Calu3 (cell line): ENCODE measurements around the gene PTGES2. TPM values are rescaled to one million over a fixed set of nuclear protein-coding genes. Genes with fewer than 3 reads are reported as not detected.

Experiments used
- BruUV-seq: library from RNA; stranded (reverse); fragments of 400-500 nt; replicated peaks from 2 replicates; lab custom pipeline; 2021; lab: Mats Ljungman, UMichigan
- CTCF ChIA-PET: fragments of 300-600 bp; sonication (Branson Sonifier 250); formaldehyde crosslinking; loops from one replicate; lab custom pipeline; 2022; ENCODE audit warnings: antibody characterized with exemption; lab: Charles Lee
- DNase-seq: peaks from one replicate; pipeline ENCODE4 v3.0.0; 2022
- H3K27ac Mint-ChIP-seq: one replicate; pipeline ENCODE4 v1.8.0; 2022; ENCODE audit warnings: mixed read lengths; ENCODE audit not compliant: unreplicated experiment
- H3K27me3 Mint-ChIP-seq: one replicate; pipeline ENCODE4 v1.8.0; 2022; ENCODE audit warnings: mixed read lengths; ENCODE audit not compliant: unreplicated experiment
- H3K36me3 Mint-ChIP-seq: one replicate; pipeline ENCODE4 v1.8.0; 2022; ENCODE audit warnings: mild to moderate bottlenecking, moderate library complexity, mixed read lengths; ENCODE audit not compliant: insufficient read depth, unreplicated experiment
- H3K4me1 Mint-ChIP-seq: one replicate; pipeline ENCODE4 v1.8.0; 2022; ENCODE audit warnings: mild to moderate bottlenecking, low read depth, mixed read lengths; ENCODE audit not compliant: unreplicated experiment
- H3K4me3 Mint-ChIP-seq: one replicate; pipeline ENCODE4 v1.8.0; 2022; ENCODE audit warnings: mild to moderate bottlenecking, low read depth, moderate library complexity, mixed read lengths; ENCODE audit not compliant: unreplicated experiment
- H3K9me3 Mint-ChIP-seq: one replicate; pipeline ENCODE4 v1.8.0; 2022; ENCODE audit warnings: low read depth, mixed read lengths; ENCODE audit not compliant: unreplicated experiment
- intact Hi-C: fragments of 100-400 bp; cut with micrococcal nuclease; formaldehyde crosslinking; loops from one replicate; pipeline ENCODE4 v1.10.0; 2022; ENCODE audit not compliant: unreplicated experiment
- total RNA-seq: library from RNA; stranded (reverse); gene quantifications from 2 replicates; pipeline ENCODE4 v1.2.3, GENCODE V29; 2022
- TF ChIP-seq, protein P1 (sequence below): fragments of 200-600 bp; IDR thresholded peaks from one replicate; pipeline ENCODE4 v1.8.0; 2022; ENCODE audit warnings: antibody characterized with exemption; ENCODE audit not compliant: unreplicated experiment

The PTGES2 gene
- total RNA-seq, 1 experiment from 2014 or later: 137 TPM

DNA sequence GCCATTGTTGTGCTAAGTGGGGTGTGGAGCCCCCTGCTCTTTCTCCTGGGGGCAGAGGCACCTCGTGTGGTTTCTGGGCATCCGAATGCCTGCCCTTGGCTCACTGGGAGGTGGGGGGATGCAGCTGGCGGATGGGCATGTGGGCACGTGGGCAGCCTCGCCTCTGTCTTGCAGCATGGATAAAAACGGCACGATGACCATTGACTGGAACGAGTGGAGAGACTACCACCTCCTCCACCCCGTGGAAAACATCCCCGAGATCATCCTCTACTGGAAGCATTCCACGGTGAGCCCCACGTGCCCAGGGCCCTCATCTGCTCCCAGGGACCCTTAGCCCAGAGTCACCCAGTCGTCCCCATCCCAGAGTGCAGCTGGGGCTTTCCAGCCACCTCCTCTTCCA is 25.3 kb downstream of the PTGES2 start:
- Mint-ChIP-seq H3K4me3 (no peak overlapping the region), H3K27ac (peak overlapping the region; percentile 58), H3K36me3 (peaks cover 83% of the 10 kb centered on the region), H3K27me3 (no peaks in the 10 kb centered on the region), H3K9me3 (no peaks in the 10 kb centered on the region), H3K4me1 (peaks cover 13% of the 10 kb centered on the region)
- CTCF ChIA-PET: interaction anchor here (0.6 kb wide), 1 partner anchor 54 kb away, joined by 3 read pairs; no protein-coding TSS in a partner anchor
- BruUV-seq: no TSS peak
- TF ChIP-seq, protein P1, sequence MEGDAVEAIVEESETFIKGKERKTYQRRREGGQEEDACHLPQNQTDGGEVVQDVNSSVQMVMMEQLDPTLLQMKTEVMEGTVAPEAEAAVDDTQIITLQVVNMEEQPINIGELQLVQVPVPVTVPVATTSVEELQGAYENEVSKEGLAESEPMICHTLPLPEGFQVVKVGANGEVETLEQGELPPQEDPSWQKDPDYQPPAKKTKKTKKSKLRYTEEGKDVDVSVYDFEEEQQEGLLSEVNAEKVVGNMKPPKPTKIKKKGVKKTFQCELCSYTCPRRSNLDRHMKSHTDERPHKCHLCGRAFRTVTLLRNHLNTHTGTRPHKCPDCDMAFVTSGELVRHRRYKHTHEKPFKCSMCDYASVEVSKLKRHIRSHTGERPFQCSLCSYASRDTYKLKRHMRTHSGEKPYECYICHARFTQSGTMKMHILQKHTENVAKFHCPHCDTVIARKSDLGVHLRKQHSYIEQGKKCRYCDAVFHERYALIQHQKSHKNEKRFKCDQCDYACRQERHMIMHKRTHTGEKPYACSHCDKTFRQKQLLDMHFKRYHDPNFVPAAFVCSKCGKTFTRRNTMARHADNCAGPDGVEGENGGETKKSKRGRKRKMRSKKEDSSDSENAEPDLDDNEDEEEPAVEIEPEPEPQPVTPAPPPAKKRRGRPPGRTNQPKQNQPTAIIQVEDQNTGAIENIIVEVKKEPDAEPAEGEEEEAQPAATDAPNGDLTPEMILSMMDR: no peak
- no peak for DNase-seq
- intact Hi-C loops: no loop called here

DNA sequence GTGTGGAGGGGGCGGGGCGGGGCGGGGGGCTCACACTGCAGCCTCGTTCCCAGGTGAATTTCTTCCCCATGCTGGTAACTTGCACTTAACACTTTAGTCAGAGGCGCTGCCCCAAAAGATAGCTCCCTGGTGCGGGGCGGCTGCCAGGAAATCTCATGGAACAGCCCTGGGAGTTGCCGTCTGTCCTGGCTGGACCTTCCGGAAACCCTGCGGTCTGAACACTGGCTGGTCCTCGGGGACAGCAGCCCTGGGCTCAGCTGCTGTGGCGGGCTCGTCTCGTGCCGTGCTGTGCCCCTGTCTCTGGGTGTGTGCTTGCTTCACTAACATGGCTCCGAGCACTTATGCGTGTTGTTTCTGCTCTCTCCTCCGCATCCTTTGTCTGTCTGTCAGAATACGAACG is 25.8 kb downstream of the PTGES2 start:
- intact Hi-C loops: no loop called here
- Mint-ChIP-seq H3K4me3 (no peak overlapping the region), H3K27ac (no peak overlapping the region), H3K27me3 (no peaks in the 10 kb centered on the region), H3K4me1 (peaks cover 13% of the 10 kb centered on the region), H3K36me3 (peaks cover 79% of the 10 kb centered on the region), H3K9me3 (no peaks in the 10 kb centered on the region)
- BruUV-seq: no TSS peak
- TF ChIP-seq, protein P1: no peak
- no peak for DNase-seq
- CTCF ChIA-PET: interaction anchor here (0.6 kb wide), 1 partner anchor 53 kb away, joined by 3 read pairs; no protein-coding TSS in a partner anchor

DNA sequence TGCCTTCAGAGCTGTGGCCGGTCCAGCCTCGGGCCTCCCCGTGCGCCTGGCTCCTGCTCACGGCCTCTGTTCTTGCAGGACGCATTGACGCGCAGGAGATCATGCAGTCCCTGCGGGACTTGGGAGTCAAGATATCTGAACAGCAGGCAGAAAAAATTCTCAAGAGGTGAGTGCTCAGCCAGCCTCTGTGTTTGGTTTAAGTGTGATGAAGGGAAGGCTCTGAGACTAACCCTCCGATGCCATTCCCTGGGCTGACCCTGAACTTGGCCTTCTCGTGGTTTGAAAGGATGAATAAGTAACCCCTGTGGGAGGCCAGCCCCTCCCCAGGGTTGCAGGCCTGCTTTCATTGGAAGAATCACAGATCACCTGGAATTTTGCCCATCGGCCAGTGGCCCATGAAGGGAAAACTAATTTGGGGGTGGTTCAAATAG is 26.3 kb downstream of the PTGES2 start:
- peaks cover 13% of the 10 kb centered on the region for H3K4me1 Mint-ChIP-seq
- no peaks in the 10 kb centered on the region for H3K9me3 Mint-ChIP-seq
- no TSS peak for BruUV-seq
- H3K27me3 Mint-ChIP-seq: no peaks in the 10 kb centered on the region
- no peak for DNase-seq
- H3K27ac Mint-ChIP-seq: no peak overlapping the region
- intact Hi-C loops: no loop called here
- H3K4me3 Mint-ChIP-seq: peak overlapping the region; percentile 85
- CTCF ChIA-PET: interaction anchor here (1.0 kb wide), 1 partner anchor 50 kb away, joined by 3 read pairs; no protein-coding TSS in a partner anchor
- TF ChIP-seq, protein P1: no peak
- H3K36me3 Mint-ChIP-seq: peaks cover 74% of the 10 kb centered on the region

DNA sequence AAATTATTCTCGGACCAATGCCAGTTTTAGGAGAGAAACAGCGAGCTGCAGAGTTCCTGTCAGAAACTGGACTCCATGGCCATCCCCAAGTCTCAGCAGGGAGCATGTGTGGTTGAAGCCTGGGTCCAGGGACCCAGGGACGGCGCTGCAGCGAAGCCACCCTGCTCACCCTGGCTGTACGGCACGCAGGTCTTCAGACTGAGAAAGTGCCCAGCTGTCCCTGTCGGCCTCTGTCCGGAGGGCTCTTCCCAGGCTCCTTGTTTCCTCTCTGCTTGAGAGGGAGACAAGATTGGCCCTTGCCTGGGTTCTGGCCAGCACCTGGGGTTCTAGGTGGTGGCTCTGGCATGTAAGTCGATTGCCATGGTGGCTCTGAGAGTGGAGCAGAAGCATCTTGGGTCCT is 26.9 kb downstream of the PTGES2 start:
- CTCF ChIA-PET: interaction anchor here (1.0 kb wide), 1 partner anchor 50 kb away, joined by 3 read pairs; no protein-coding TSS in a partner anchor
- peak overlapping the region; percentile 81 for H3K27ac Mint-ChIP-seq

More for the DNA sequence above, 26.9 kb downstream of the PTGES2 start:
- intact Hi-C loops: no loop called here
- TF ChIP-seq, protein P1: no peak
- DNase-seq: no peak
- H3K36me3 Mint-ChIP-seq: peaks cover 70% of the 10 kb centered on the region
- H3K9me3 Mint-ChIP-seq: no peaks in the 10 kb centered on the region
- peak overlapping the region; percentile 85 for H3K4me3 Mint-ChIP-seq
- no peaks in the 10 kb centered on the region for H3K27me3 Mint-ChIP-seq
- no TSS peak for BruUV-seq
- H3K4me1 Mint-ChIP-seq: peaks cover 13% of the 10 kb centered on the region
